ENCODE results near the gene B3GAT2. TPM values are rescaled to one million over a fixed set of nuclear protein-coding genes. Genes with fewer than 3 reads are reported as not detected.

The B3GAT2 gene
- total RNA-seq, 1 experiment from 2014 or later: not detected

GRCh38 chr6:70980727-70981126, 23.9 kb upstream of the B3GAT2 start:
- Histone ChIP-seq H3K4me3 (ENCODE audit: low read length) (no peak overlapping the region), H3K27me3 (ENCODE audit: low read length) (no peaks in the 10 kb centered on the region), H3F3A (ENCODE audit: low read length, unreplicated experiment) (no peaks in the 10 kb centered on the region), H3K79me2 (ENCODE audit: low read length) (no peaks in the 10 kb centered on the region), H3K9ac (ENCODE audit: low read length) (no peak overlapping the region), H3K36me3 (ENCODE audit: low read depth, low read length) (no peaks in the 10 kb centered on the region), H3K27ac (ENCODE audit: low read length) (no peak overlapping the region), H3K4me1 (ENCODE audit: insufficient read depth, low read length) (no peaks in the 10 kb centered on the region), H3K9me2 (replicated peaks; ENCODE audit: low read length) (no peaks in the 10 kb centered on the region), H4K20me1 (ENCODE audit: low read length) (no peaks in the 10 kb centered on the region), H3K4me2 (ENCODE audit: low read length) (no peak overlapping the region), H2AFZ (ENCODE audit: low read length) (no peak overlapping the region), H3K9me3 (ENCODE audit: low read length) (no peaks in the 10 kb centered on the region)
- intact Hi-C loops (cut with micrococcal nuclease): no loop called here
- ATAC-seq: no peak
- ChIA-PET CTCF (no interaction called here), POLR2A (ENCODE audit: unreplicated experiment) (no interaction called here)
- no TSS peak for BruUV-seq (replicated peaks)
- TF ChIP-seq, protein P1, sequence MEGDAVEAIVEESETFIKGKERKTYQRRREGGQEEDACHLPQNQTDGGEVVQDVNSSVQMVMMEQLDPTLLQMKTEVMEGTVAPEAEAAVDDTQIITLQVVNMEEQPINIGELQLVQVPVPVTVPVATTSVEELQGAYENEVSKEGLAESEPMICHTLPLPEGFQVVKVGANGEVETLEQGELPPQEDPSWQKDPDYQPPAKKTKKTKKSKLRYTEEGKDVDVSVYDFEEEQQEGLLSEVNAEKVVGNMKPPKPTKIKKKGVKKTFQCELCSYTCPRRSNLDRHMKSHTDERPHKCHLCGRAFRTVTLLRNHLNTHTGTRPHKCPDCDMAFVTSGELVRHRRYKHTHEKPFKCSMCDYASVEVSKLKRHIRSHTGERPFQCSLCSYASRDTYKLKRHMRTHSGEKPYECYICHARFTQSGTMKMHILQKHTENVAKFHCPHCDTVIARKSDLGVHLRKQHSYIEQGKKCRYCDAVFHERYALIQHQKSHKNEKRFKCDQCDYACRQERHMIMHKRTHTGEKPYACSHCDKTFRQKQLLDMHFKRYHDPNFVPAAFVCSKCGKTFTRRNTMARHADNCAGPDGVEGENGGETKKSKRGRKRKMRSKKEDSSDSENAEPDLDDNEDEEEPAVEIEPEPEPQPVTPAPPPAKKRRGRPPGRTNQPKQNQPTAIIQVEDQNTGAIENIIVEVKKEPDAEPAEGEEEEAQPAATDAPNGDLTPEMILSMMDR (conservative IDR thresholded peaks at IDR 0.05; ENCODE audit: low read depth, low read length): no peak
- TF ChIP-seq EZH2phosphoT487 (IDR thresholded peaks at IDR 0.05; ENCODE audit: borderline replicate concordance, low read length) (no peak), EZH2 (IDR thresholded peaks at IDR 0.05; ENCODE audit: low read length, unreplicated experiment) (no peak)
- DNase-seq: no peak

DNA sequence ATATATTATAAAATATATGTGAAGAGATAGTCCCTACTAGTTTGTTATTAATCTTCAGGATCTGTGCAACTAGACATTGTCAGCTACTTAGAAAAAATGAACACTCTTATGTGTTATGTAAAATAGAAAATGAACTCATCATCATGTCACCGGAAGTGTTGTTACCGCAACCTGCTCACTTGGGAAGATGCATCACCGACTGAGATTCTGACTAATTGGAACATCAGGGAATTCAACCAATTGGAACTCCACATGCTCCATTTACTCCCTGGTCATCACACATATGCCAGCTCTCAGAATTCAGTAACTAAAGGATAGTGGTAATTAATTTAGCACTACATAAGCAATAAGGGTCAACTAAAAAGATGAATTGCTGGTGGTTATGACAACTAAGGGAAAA, 16.7 kb upstream of the B3GAT2 start:
- BruUV-seq (replicated peaks): no TSS peak
- no peaks in the 10 kb centered on the region for H3K79me2 ChIP-seq (ENCODE audit: low read length)
- no peaks in the 10 kb centered on the region for H3K9me3 ChIP-seq (ENCODE audit: low read length)
- no peaks in the 10 kb centered on the region for H3F3A ChIP-seq (ENCODE audit: low read length, unreplicated experiment)
- TF ChIP-seq EZH2phosphoT487 (IDR thresholded peaks at IDR 0.05; ENCODE audit: borderline replicate concordance, low read length): no peak
- TF ChIP-seq, protein P1 (conservative IDR thresholded peaks at IDR 0.05; ENCODE audit: low read depth, low read length): no peak
- TF ChIP-seq EZH2 (IDR thresholded peaks at IDR 0.05; ENCODE audit: low read length, unreplicated experiment): no peak
- no peaks in the 10 kb centered on the region for H4K20me1 ChIP-seq (ENCODE audit: low read length)
- no peaks in the 10 kb centered on the region for H3K36me3 ChIP-seq (ENCODE audit: low read depth, low read length)
- no peak overlapping the region for H3K27ac ChIP-seq (ENCODE audit: low read length)
- H3K4me2 ChIP-seq (ENCODE audit: low read length): no peak overlapping the region
- ChIA-PET CTCF (no interaction called here), POLR2A (ENCODE audit: unreplicated experiment) (no interaction called here)
- no peaks in the 10 kb centered on the region for H3K27me3 ChIP-seq (ENCODE audit: low read length)
- H2AFZ ChIP-seq (ENCODE audit: low read length): no peak overlapping the region
- H3K9me2 ChIP-seq (replicated peaks; ENCODE audit: low read length): no peaks in the 10 kb centered on the region
- H3K4me1 ChIP-seq (ENCODE audit: insufficient read depth, low read length): no peaks in the 10 kb centered on the region
- DNase-seq (no peak), ATAC-seq (no peak)
- no peak overlapping the region for H3K9ac ChIP-seq (ENCODE audit: low read length)
- no peak overlapping the region for H3K4me3 ChIP-seq (ENCODE audit: low read length)
- intact Hi-C loops (cut with micrococcal nuclease): no loop called here

DNA sequence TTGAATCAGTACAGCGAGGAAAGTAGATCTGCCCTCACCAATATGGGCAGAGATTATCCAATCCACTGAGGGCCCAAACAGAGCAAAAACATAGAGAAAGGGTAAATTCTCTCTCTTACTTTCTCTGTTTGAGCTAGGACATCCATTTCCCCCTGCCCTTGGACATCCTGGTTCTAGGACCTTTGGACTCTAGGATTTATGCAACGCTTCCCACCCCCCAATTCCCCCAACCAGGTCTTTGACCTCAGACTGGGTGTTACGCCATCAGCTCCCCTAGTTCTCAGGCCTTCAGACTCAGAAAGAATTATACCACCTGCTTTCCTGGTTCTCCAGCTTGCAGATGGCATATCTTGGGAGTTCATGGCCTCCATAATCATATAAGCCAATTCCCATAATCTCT, 10.2 kb upstream of the B3GAT2 start:
- Histone ChIP-seq H3K27ac (ENCODE audit: low read length) (no peak overlapping the region), H3K9me3 (ENCODE audit: low read length) (no peaks in the 10 kb centered on the region), H3K36me3 (ENCODE audit: low read depth, low read length) (no peaks in the 10 kb centered on the region), H2AFZ (ENCODE audit: low read length) (no peak overlapping the region), H3F3A (ENCODE audit: low read length, unreplicated experiment) (no peaks in the 10 kb centered on the region), H3K79me2 (ENCODE audit: low read length) (no peaks in the 10 kb centered on the region), H3K4me1 (ENCODE audit: insufficient read depth, low read length) (no peaks in the 10 kb centered on the region), H3K9me2 (replicated peaks; ENCODE audit: low read length) (no peaks in the 10 kb centered on the region), H3K27me3 (ENCODE audit: low read length) (no peaks in the 10 kb centered on the region), H3K4me3 (ENCODE audit: low read length) (no peak overlapping the region), H4K20me1 (ENCODE audit: low read length) (no peaks in the 10 kb centered on the region), H3K4me2 (ENCODE audit: low read length) (no peak overlapping the region), H3K9ac (ENCODE audit: low read length) (no peak overlapping the region)
- ChIA-PET POLR2A (ENCODE audit: unreplicated experiment) (no interaction called here), CTCF (no interaction called here)
- intact Hi-C loops (cut with micrococcal nuclease): no loop called here
- ATAC-seq (no peak), DNase-seq (no peak)
- BruUV-seq (replicated peaks): no TSS peak
- TF ChIP-seq, protein P1 (conservative IDR thresholded peaks at IDR 0.05; ENCODE audit: low read depth, low read length): no peak
- TF ChIP-seq EZH2phosphoT487 (IDR thresholded peaks at IDR 0.05; ENCODE audit: borderline replicate concordance, low read length) (no peak), EZH2 (IDR thresholded peaks at IDR 0.05; ENCODE audit: low read length, unreplicated experiment) (no peak)
